Activated CD4-positive, CD25-positive, alpha-beta regulatory T cell (primary cell): ENCODE data around the gene OR52E6.

Experiments used
- DNase-seq, 4 experiments: peaks; one replicate each; lab custom pipeline; 2025; lab: John Stamatoyannopoulos, UW

Gene OR52E6

GRCh38 chr11:5841797-5842196 is at the start of gene OR52E6:
Gene OR52E6, minus strand, starts transcription at chr11:5841897. Its CDS starts 0 bp downstream, at chr11:5841897.
- DNase-seq, result no peak

- DNase-seq, result no peak
These were observed 49.6 kb upstream of the OR52E6 start for GRCh38 chr11:5891216-5891800.

- DNase-seq, result no peak
These were observed 46.0 kb upstream of the OR52E6 start for GRCh38 chr11:5887661-5888060.

- DNase-seq, result no peak
These were observed 45.5 kb upstream of the OR52E6 start for GRCh38 chr11:5887172-5887571.

GRCh38 chr11:5881756-5882155 is 40.1 kb upstream of the OR52E6 start:
- no peak for DNase-seq

GRCh38 chr11:5880329-5880728 is 38.6 kb upstream of the OR52E6 start, which contains the start of gene OR52E4:
Gene OR52E4, plus strand, starts transcription at chr11:5880629. Its CDS starts 3,664 bp downstream, at chr11:5884293.
- DNase-seq, result no peak

- no peak for DNase-seq
These were observed 36.9 kb upstream of the OR52E6 start for GRCh38 chr11:5878564-5878963.

- no peak for DNase-seq
These were observed 24.1 kb upstream of the OR52E6 start for GRCh38 chr11:5865826-5866225.

- DNase-seq, result no peak
These were observed 15.9 kb upstream of the OR52E6 start, which contains the start of gene OR52E8 for GRCh38 chr11:5857590-5857989. Gene OR52E8, minus strand, starts transcription at chr11:5857690. Its CDS starts 0 bp downstream, at chr11:5857690.

GRCh38 chr11:5851002-5851401 is 9.3 kb upstream of the OR52E6 start:
- no peak for DNase-seq

- DNase-seq, result no peak
These were observed 6.0 kb upstream of the OR52E6 start for GRCh38 chr11:5847711-5848110.

GRCh38 chr11:5846701-5847100 is 5.0 kb upstream of the OR52E6 start:
- DNase-seq, result no peak

GRCh38 chr11:5837695-5838094 is 4.0 kb downstream of the OR52E6 start:
- no peak for DNase-seq

- DNase-seq, result no peak
These were observed 8.3 kb downstream of the OR52E6 start for GRCh38 chr11:5833446-5833845.

- DNase-seq, result no peak
These were observed 10.4 kb downstream of the OR52E6 start for GRCh38 chr11:5831196-5831829.

GRCh38 chr11:5818245-5818886 is 23.3 kb downstream of the OR52E6 start:
- no peak for DNase-seq

GRCh38 chr11:5815534-5815933 is 26.2 kb downstream of the OR52E6 start:
- DNase-seq, result no peak

GRCh38 chr11:5809905-5810795 is 31.5 kb downstream of the OR52E6 start:
- no peak for DNase-seq

- DNase-seq, result no peak
These were observed 32.6 kb downstream of the OR52E6 start for GRCh38 chr11:5809122-5809519.

GRCh38 chr11:5808500-5809121 is 33.1 kb downstream of the OR52E6 start, which contains the start of gene OR52N2:
Gene OR52N2, plus strand, starts transcription at chr11:5808924. Its CDS starts 11,412 bp downstream, at chr11:5820336.
- DNase-seq, result peak; percentile 25 to 51 (median 30)

- no peak for DNase-seq
These were observed 34.1 kb downstream of the OR52E6 start for GRCh38 chr11:5807580-5807979.

GRCh38 chr11:5803982-5804381 is 37.7 kb downstream of the OR52E6 start:
- no peak for DNase-seq
